ENCODE measurements around the gene PIPOX. TPM values are rescaled to one million over a fixed set of nuclear protein-coding genes. Genes with fewer than 3 reads are reported as not detected.

The PIPOX gene
- total and polyA plus RNA-seq, 9 of the 15 experiments (the other 6 are each of a cell fraction or from before 2014, with no cell fraction given), result 0.15 to 2.2 (median 0.58) TPM; not detected in 2

DNA sequence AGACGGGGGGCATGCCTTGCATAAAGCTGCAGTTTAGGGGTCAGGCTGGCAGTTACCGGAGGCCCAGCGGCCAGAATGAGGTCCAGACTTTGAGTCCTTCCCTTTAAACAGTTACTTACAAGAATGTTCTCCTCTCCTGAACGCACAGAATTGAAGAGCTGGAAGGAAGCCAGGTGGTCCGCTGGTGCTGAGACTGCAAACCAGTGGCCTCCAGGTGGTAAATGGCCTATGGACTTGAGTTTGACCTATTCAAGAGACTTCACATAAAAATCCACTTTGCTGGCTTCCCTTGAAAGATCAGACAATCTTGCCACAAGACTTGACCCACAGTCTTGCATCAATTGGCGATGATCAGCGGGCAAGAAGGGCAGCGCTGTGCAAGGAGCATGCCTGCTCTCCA, 22.4 kb upstream of the PIPOX start:
- no peak for FAIRE-seq
- 4% methylated on average over 7 of the region's 8 CpGs for WGBS (ENCODE audit: insufficient coverage, low coverage, missing lambda C conversion rate)

GRCh38 chr17:29021226-29021625, 21.7 kb upstream of the PIPOX start:
- FAIRE-seq, result no peak
- POLR2A ChIA-PET, result no interaction called here
- TF ChIP-seq, protein P1, sequence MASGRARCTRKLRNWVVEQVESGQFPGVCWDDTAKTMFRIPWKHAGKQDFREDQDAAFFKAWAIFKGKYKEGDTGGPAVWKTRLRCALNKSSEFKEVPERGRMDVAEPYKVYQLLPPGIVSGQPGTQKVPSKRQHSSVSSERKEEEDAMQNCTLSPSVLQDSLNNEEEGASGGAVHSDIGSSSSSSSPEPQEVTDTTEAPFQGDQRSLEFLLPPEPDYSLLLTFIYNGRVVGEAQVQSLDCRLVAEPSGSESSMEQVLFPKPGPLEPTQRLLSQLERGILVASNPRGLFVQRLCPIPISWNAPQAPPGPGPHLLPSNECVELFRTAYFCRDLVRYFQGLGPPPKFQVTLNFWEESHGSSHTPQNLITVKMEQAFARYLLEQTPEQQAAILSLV (tag; IDR thresholded peaks at IDR 0.05), result no peak
- no peak for TF ChIP-seq ZNF561 (CRISPR knock-in tag; conservative IDR thresholded peaks at IDR 0.05)
- TF ChIP-seq, protein P2, sequence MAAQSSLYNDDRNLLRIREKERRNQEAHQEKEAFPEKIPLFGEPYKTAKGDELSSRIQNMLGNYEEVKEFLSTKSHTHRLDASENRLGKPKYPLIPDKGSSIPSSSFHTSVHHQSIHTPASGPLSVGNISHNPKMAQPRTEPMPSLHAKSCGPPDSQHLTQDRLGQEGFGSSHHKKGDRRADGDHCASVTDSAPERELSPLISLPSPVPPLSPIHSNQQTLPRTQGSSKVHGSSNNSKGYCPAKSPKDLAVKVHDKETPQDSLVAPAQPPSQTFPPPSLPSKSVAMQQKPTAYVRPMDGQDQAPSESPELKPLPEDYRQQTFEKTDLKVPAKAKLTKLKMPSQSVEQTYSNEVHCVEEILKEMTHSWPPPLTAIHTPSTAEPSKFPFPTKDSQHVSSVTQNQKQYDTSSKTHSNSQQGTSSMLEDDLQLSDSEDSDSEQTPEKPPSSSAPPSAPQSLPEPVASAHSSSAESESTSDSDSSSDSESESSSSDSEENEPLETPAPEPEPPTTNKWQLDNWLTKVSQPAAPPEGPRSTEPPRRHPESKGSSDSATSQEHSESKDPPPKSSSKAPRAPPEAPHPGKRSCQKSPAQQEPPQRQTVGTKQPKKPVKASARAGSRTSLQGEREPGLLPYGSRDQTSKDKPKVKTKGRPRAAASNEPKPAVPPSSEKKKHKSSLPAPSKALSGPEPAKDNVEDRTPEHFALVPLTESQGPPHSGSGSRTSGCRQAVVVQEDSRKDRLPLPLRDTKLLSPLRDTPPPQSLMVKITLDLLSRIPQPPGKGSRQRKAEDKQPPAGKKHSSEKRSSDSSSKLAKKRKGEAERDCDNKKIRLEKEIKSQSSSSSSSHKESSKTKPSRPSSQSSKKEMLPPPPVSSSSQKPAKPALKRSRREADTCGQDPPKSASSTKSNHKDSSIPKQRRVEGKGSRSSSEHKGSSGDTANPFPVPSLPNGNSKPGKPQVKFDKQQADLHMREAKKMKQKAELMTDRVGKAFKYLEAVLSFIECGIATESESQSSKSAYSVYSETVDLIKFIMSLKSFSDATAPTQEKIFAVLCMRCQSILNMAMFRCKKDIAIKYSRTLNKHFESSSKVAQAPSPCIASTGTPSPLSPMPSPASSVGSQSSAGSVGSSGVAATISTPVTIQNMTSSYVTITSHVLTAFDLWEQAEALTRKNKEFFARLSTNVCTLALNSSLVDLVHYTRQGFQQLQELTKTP (IDR thresholded peaks at IDR 0.05; ENCODE audit: low read depth in 1 of 2, partially characterized antibody in 2 of 2), result no peak
- no peak for TF ChIP-seq ZNF583 (CRISPR knock-in tag; IDR thresholded peaks at IDR 0.05)
- TF ChIP-seq BCOR (IDR thresholded peaks at IDR 0.05), result no peak
- TF ChIP-seq YBX1 (IDR thresholded peaks at IDR 0.05), result no peak
- TF ChIP-seq SRSF9 (IDR thresholded peaks at IDR 0.05; ENCODE audit: borderline replicate concordance, low read depth, low read length), result no peak
- TF ChIP-seq, protein P3, sequence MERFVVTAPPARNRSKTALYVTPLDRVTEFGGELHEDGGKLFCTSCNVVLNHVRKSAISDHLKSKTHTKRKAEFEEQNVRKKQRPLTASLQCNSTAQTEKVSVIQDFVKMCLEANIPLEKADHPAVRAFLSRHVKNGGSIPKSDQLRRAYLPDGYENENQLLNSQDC (CRISPR knock-in tag; IDR thresholded peaks at IDR 0.05), result no peak

More for the DNA sequence above, 22.4 kb upstream of the PIPOX start:
- Histone ChIP-seq H3K27me3 (ENCODE audit: control insufficient read depth in 2 of 2, insufficient read depth in 2 of 2, low read length in 2 of 2) (peaks cover 56 to 74% of the 10 kb centered on the region in 2 experiments), H3K4me1 (replicated peaks in 1 of 2; ENCODE audit: control insufficient read depth in 2 of 2, insufficient read depth in 2 of 2, low read length in 2 of 2) (peaks cover 0 to 6% of the 10 kb centered on the region in 2 experiments; a peak in 2 of 5 replicates), H3K4me3 (no peak overlapping the region), H3K9ac (ENCODE audit: insufficient read depth in 1 of 2, low read depth in 2 of 2, low read length in 2 of 2) (no peak overlapping the region), H3K4me2 (ENCODE audit: insufficient read depth, low read length) (no peak overlapping the region), H2AFZ (ENCODE audit: low read depth, low read length) (no peak overlapping the region), H3K27ac (ENCODE audit: extremely low read depth, low read depth, low read length) (no peak overlapping the region), H3K9me3 (replicated peaks; ENCODE audit: control insufficient read depth, insufficient read depth, low read depth, low read length) (no peaks in the 10 kb centered on the region), H3K79me2 (ENCODE audit: control insufficient read depth, insufficient read depth, low read length) (no peaks in the 10 kb centered on the region), H3K9me1 (ENCODE audit: control insufficient read depth, insufficient read depth, low read length) (no peaks in the 10 kb centered on the region), H4K20me1 (replicated peaks; ENCODE audit: control insufficient read depth, insufficient read depth, low read length) (no peaks in the 10 kb centered on the region; the same call in 1 of the 2 replicates), H3K36me3 (ENCODE audit: control insufficient read depth, insufficient read depth, low read length) (no peaks in the 10 kb centered on the region)
- intact Hi-C loops (cut with micrococcal nuclease) (loop anchor here (5.0 kb wide), 1 partner anchor 47 kb away; no protein-coding TSS in a partner anchor), in situ Hi-C loops (cut with MboI) (no loop called here)
- no TSS peak for BruUV-seq (replicated peaks)
- TF ChIP-seq NFIC (IDR thresholded peaks at IDR 0.05), result 0 out of 2 replicates have a peak, but pooled peaks have one; percentile 14
- no peak for TF ChIP-seq CHCHD3 (CRISPR knock-in tag; IDR thresholded peaks at IDR 0.05)
- ChIA-PET POLR2A (interaction anchor here (1.1 kb wide), 1 partner anchor 10 kb away, joined by 3 read pairs; no protein-coding TSS in a partner anchor), CTCF (ENCODE audit: low intra/inter-chr PET ratio) (no interaction called here)
- no peak for ATAC-seq
- no peak for DNase-seq (ENCODE audit: extremely low read depth in 1 of 4, low spot score in 3 of 4)

More at GRCh38 chr17:29021226-29021625, 21.7 kb upstream of the PIPOX start:
- in situ Hi-C loops (cut with MboI) (no loop called here), intact Hi-C loops (cut with micrococcal nuclease) (loop anchor here (5.0 kb wide), 1 partner anchor 46 kb away; no protein-coding TSS in a partner anchor)
- BruUV-seq (replicated peaks), result no TSS peak
- ATAC-seq, result no peak
- H3K36me3 ChIP-seq (ENCODE audit: control insufficient read depth, insufficient read depth, low read length), result no peaks in the 10 kb centered on the region
- no peaks in the 10 kb centered on the region for H3K9me3 ChIP-seq (replicated peaks; ENCODE audit: control insufficient read depth, insufficient read depth, low read depth, low read length)
- no peak for DNase-seq (ENCODE audit: extremely low read depth in 1 of 4, low spot score in 3 of 4)
- no peak overlapping the region for H3K4me2 ChIP-seq (ENCODE audit: insufficient read depth, low read length)
- no peaks in the 10 kb centered on the region for H3K79me2 ChIP-seq (ENCODE audit: control insufficient read depth, insufficient read depth, low read length)
- no peaks in the 10 kb centered on the region; the same call in 1 of the 2 replicates for H4K20me1 ChIP-seq (replicated peaks; ENCODE audit: control insufficient read depth, insufficient read depth, low read length)
- no peak overlapping the region for H3K27ac ChIP-seq (ENCODE audit: extremely low read depth, low read depth, low read length)
- no peak overlapping the region for H3K9ac ChIP-seq (ENCODE audit: insufficient read depth in 1 of 2, low read depth in 2 of 2, low read length in 2 of 2)
- H3K27me3 ChIP-seq (ENCODE audit: control insufficient read depth in 2 of 2, insufficient read depth in 2 of 2, low read length in 2 of 2), result peaks cover 58 to 77% of the 10 kb centered on the region in 2 experiments
- no peak overlapping the region for H2AFZ ChIP-seq (ENCODE audit: low read depth, low read length)
- no peak overlapping the region for H3K4me3 ChIP-seq
- H3K4me1 ChIP-seq (replicated peaks in 1 of 2; ENCODE audit: control insufficient read depth in 2 of 2, insufficient read depth in 2 of 2, low read length in 2 of 2), result peaks cover 0 to 6% of the 10 kb centered on the region in 2 experiments; a peak in 2 of 5 replicates
- H3K9me1 ChIP-seq (ENCODE audit: control insufficient read depth, insufficient read depth, low read length), result no peaks in the 10 kb centered on the region
- CTCF ChIA-PET (ENCODE audit: low intra/inter-chr PET ratio), result no interaction called here
- WGBS (ENCODE audit: insufficient coverage, low coverage, missing lambda C conversion rate), result 0% methylated on average over 7 of the region's 7 CpGs

Measured in K562 (cell line).